ENCODE results near the gene LSM8.

Gene LSM8

GRCh38 chr7:118175740-118176139 is 8.2 kb upstream of the LSM8 start:
- H3K27ac ChIP-seq (ENCODE audit: low read length) = no peak overlapping the region
- no peak overlapping the region for H3K9ac ChIP-seq (ENCODE audit: low read depth, low read length)
- no peaks in the 10 kb centered on the region for H3K27me3 ChIP-seq (ENCODE audit: insufficient read depth, low read length)
- H3K9me3 ChIP-seq (ENCODE audit: insufficient read depth, low read depth, low read length) = no peaks in the 10 kb centered on the region
- no peaks in the 10 kb centered on the region for H3K4me1 ChIP-seq (ENCODE audit: insufficient read depth, low read length)
- no peak overlapping the region for H3K4me3 ChIP-seq (ENCODE audit: low read length)
- no peaks in the 10 kb centered on the region for H3K36me3 ChIP-seq (ENCODE audit: insufficient read depth, low read depth, low read length)

GRCh38 chr7:118179191-118179590 is 4.8 kb upstream of the LSM8 start:
- Histone ChIP-seq H3K9ac (ENCODE audit: low read depth, low read length) (no peak overlapping the region), H3K4me1 (ENCODE audit: insufficient read depth, low read length) (peaks cover 3% of the 10 kb centered on the region; the same call in 1 of the 2 replicates), H3K27ac (ENCODE audit: low read length) (no peak overlapping the region), H3K4me3 (ENCODE audit: low read length) (no peak overlapping the region), H3K36me3 (ENCODE audit: insufficient read depth, low read depth, low read length) (no peaks in the 10 kb centered on the region), H3K9me3 (ENCODE audit: insufficient read depth, low read depth, low read length) (no peaks in the 10 kb centered on the region), H3K27me3 (ENCODE audit: insufficient read depth, low read length) (no peaks in the 10 kb centered on the region)

GRCh38 chr7:118182593-118183427 is 1.2 kb upstream of the LSM8 start:
- Histone ChIP-seq H3K27me3 (ENCODE audit: insufficient read depth, low read length) (no peaks in the 10 kb centered on the region), H3K4me3 (ENCODE audit: low read length) (peak overlapping the region; percentile 99), H3K27ac (ENCODE audit: low read length) (peak overlapping the region; percentile 82)

GRCh38 chr7:118183428-118183785 is 557 bp upstream of the LSM8 start:
- Histone ChIP-seq H3K27me3 (ENCODE audit: insufficient read depth, low read length) (no peaks in the 10 kb centered on the region), H3K27ac (ENCODE audit: low read length) (peak overlapping the region; percentile 82), H3K36me3 (ENCODE audit: insufficient read depth, low read depth, low read length) (peaks cover 31% of the 10 kb centered on the region), H3K4me3 (ENCODE audit: low read length) (peak overlapping the region; percentile 99), H3K4me1 (ENCODE audit: insufficient read depth, low read length) (peaks cover 6% of the 10 kb centered on the region; the same call in 1 of the 2 replicates), H3K9ac (ENCODE audit: low read depth, low read length) (peak overlapping the region; percentile 96), H3K9me3 (ENCODE audit: insufficient read depth, low read depth, low read length) (no peaks in the 10 kb centered on the region)

More at GRCh38 chr7:118182593-118183427, 1.2 kb upstream of the LSM8 start:
- Histone ChIP-seq H3K9ac (ENCODE audit: low read depth, low read length) (peak overlapping the region; percentile 96), H3K9me3 (ENCODE audit: insufficient read depth, low read depth, low read length) (no peaks in the 10 kb centered on the region), H3K4me1 (ENCODE audit: insufficient read depth, low read length) (peaks cover 6% of the 10 kb centered on the region; the same call in 1 of the 2 replicates), H3K36me3 (ENCODE audit: insufficient read depth, low read depth, low read length) (peaks cover 25% of the 10 kb centered on the region)

- peak overlapping the region; percentile 99 for H3K4me3 ChIP-seq (ENCODE audit: low read length)
- H3K27me3 ChIP-seq (ENCODE audit: insufficient read depth, low read length) = no peaks in the 10 kb centered on the region
- H3K9ac ChIP-seq (ENCODE audit: low read depth, low read length) = peak overlapping the region; percentile 96
- no peaks in the 10 kb centered on the region for H3K9me3 ChIP-seq (ENCODE audit: insufficient read depth, low read depth, low read length)
- peaks cover 6% of the 10 kb centered on the region; the same call in 1 of the 2 replicates for H3K4me1 ChIP-seq (ENCODE audit: insufficient read depth, low read length)
- H3K27ac ChIP-seq (ENCODE audit: low read length) = peak overlapping the region; percentile 40
- peaks cover 42% of the 10 kb centered on the region for H3K36me3 ChIP-seq (ENCODE audit: insufficient read depth, low read depth, low read length)
Measured at GRCh38 chr7:118184565-118184940, 589 bp downstream of the LSM8 start.

- H3K36me3 ChIP-seq (ENCODE audit: insufficient read depth, low read depth, low read length) = peaks cover 49% of the 10 kb centered on the region
- peak overlapping the region; percentile 96; the same call in 1 of the 2 replicates for H3K9ac ChIP-seq (ENCODE audit: low read depth, low read length)
- no peaks in the 10 kb centered on the region for H3K27me3 ChIP-seq (ENCODE audit: insufficient read depth, low read length)
- H3K4me1 ChIP-seq (ENCODE audit: insufficient read depth, low read length) = peaks cover 6% of the 10 kb centered on the region; the same call in 1 of the 2 replicates
- no peak overlapping the region for H3K27ac ChIP-seq (ENCODE audit: low read length)
- peak overlapping the region; percentile 99 for H3K4me3 ChIP-seq (ENCODE audit: low read length)
- H3K9me3 ChIP-seq (ENCODE audit: insufficient read depth, low read depth, low read length) = no peaks in the 10 kb centered on the region
Measured at GRCh38 chr7:118185163-118185860, 1.3 kb downstream of the LSM8 start.

GRCh38 chr7:118186501-118186900 is 2.5 kb downstream of the LSM8 start:
- H3K36me3 ChIP-seq (ENCODE audit: insufficient read depth, low read depth, low read length) = peaks cover 61% of the 10 kb centered on the region
- no peak overlapping the region for H3K27ac ChIP-seq (ENCODE audit: low read length)
- H3K9me3 ChIP-seq (ENCODE audit: insufficient read depth, low read depth, low read length) = no peaks in the 10 kb centered on the region
- H3K4me1 ChIP-seq (ENCODE audit: insufficient read depth, low read length) = peaks cover 6% of the 10 kb centered on the region; the same call in 1 of the 2 replicates
- H3K9ac ChIP-seq (ENCODE audit: low read depth, low read length) = no peak overlapping the region
- peak overlapping the region; percentile 15; the same call in 1 of the 2 replicates for H3K4me3 ChIP-seq (ENCODE audit: low read length)
- no peaks in the 10 kb centered on the region for H3K27me3 ChIP-seq (ENCODE audit: insufficient read depth, low read length)

- Histone ChIP-seq H3K4me3 (ENCODE audit: low read length) (no peak overlapping the region), H3K4me1 (ENCODE audit: insufficient read depth, low read length) (no peaks in the 10 kb centered on the region), H3K9ac (ENCODE audit: low read depth, low read length) (no peak overlapping the region), H3K36me3 (ENCODE audit: insufficient read depth, low read depth, low read length) (peaks cover 42% of the 10 kb centered on the region), H3K27me3 (ENCODE audit: insufficient read depth, low read length) (no peaks in the 10 kb centered on the region), H3K9me3 (ENCODE audit: insufficient read depth, low read depth, low read length) (no peaks in the 10 kb centered on the region), H3K27ac (ENCODE audit: low read length) (no peak overlapping the region)
Measured at GRCh38 chr7:118194571-118194970, 10.6 kb downstream of the LSM8 start.

GRCh38 chr7:118195837-118196474 is 12.0 kb downstream of the LSM8 start:
- Histone ChIP-seq H3K9ac (ENCODE audit: low read depth, low read length) (no peak overlapping the region), H3K27ac (ENCODE audit: low read length) (no peak overlapping the region), H3K27me3 (ENCODE audit: insufficient read depth, low read length) (no peaks in the 10 kb centered on the region), H3K36me3 (ENCODE audit: insufficient read depth, low read depth, low read length) (peaks cover 29% of the 10 kb centered on the region), H3K9me3 (ENCODE audit: insufficient read depth, low read depth, low read length) (no peaks in the 10 kb centered on the region), H3K4me3 (ENCODE audit: low read length) (no peak overlapping the region), H3K4me1 (ENCODE audit: insufficient read depth, low read length) (no peaks in the 10 kb centered on the region)

GRCh38 chr7:118202061-118202460 is 18.1 kb downstream of the LSM8 start:
- Histone ChIP-seq H3K9me3 (ENCODE audit: insufficient read depth, low read depth, low read length) (no peaks in the 10 kb centered on the region), H3K27me3 (ENCODE audit: insufficient read depth, low read length) (no peaks in the 10 kb centered on the region), H3K9ac (ENCODE audit: low read depth, low read length) (no peak overlapping the region), H3K36me3 (ENCODE audit: insufficient read depth, low read depth, low read length) (no peaks in the 10 kb centered on the region), H3K4me3 (ENCODE audit: low read length) (no peak overlapping the region), H3K4me1 (ENCODE audit: insufficient read depth, low read length) (no peaks in the 10 kb centered on the region), H3K27ac (ENCODE audit: low read length) (no peak overlapping the region)

GRCh38 chr7:118214051-118214832 is 30.3 kb downstream of the LSM8 start:
- Histone ChIP-seq H3K4me3 (ENCODE audit: low read length) (no peak overlapping the region), H3K36me3 (ENCODE audit: insufficient read depth, low read depth, low read length) (no peaks in the 10 kb centered on the region), H3K4me1 (ENCODE audit: insufficient read depth, low read length) (no peaks in the 10 kb centered on the region), H3K27ac (ENCODE audit: low read length) (no peak overlapping the region), H3K27me3 (ENCODE audit: insufficient read depth, low read length) (no peaks in the 10 kb centered on the region), H3K9me3 (ENCODE audit: insufficient read depth, low read depth, low read length) (no peaks in the 10 kb centered on the region), H3K9ac (ENCODE audit: low read depth, low read length) (no peak overlapping the region)
